NCI-H1048 (cell line): Measurements from ENCODE around the gene CACNB3.
A peak's percentile ranks its signal among the peaks of the same experiment; 100 is the strongest.
"Not testable (repeated sequence)": the region's sequence is repeated elsewhere in the genome, so short reads cannot be mapped to it uniquely, and the experiment has no call there.

Experiments used
- DNase-seq: peaks from one replicate; lab custom pipeline; 2025; lab: John Stamatoyannopoulos, UW

The CACNB3 gene

GRCh38 chr12:48818831-48819590, 715 bp downstream of the CACNB3 start:
- DNase-seq: no peak

- DNase-seq: no peak
Observed at GRCh38 chr12:48819986-48820725, 1.9 kb downstream of the CACNB3 start.

- no peak for DNase-seq
Observed at GRCh38 chr12:48822139-48822538, 3.8 kb downstream of the CACNB3 start.

GRCh38 chr12:48822711-48823110, 4.4 kb downstream of the CACNB3 start:
- DNase-seq: no peak

- no peak for DNase-seq
Observed at GRCh38 chr12:48823281-48823680, 5.0 kb downstream of the CACNB3 start.

DNA sequence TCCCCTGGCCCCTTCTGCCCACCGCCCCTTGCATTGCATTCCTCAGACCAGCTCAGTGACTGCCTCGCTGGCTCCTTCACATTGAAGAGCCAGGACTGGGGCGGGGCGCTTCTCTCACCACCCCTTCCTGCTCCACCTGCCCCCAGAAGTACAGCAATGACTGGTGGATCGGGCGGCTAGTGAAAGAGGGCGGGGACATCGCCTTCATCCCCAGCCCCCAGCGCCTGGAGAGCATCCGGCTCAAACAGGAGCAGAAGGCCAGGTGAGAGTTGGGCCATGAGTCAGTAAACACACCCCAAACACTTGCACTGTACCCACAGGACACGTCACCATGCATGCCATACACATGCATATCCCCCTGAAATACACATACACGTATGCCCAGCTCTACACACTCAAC, 5.8 kb downstream of the CACNB3 start:
- DNase-seq: no peak

DNA sequence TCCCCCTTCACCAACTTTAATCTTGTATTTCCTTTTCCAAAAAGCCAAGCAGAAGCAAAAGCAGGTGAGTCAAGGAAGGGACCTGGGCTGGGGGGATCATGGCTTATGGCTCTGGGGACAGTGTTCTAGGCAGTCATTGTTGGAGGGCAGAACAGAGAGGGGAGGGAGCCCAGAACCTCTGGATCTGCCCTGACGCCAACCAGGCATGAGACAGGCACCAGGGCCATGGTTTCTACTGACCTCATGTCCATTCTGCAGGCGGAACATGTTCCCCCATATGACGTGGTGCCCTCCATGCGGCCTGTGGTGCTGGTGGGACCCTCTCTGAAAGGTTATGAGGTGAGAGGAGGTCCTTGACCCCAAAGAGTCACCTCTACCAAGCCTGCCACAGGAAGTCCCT, 6.6 kb downstream of the CACNB3 start:
- DNase-seq: no peak

DNA sequence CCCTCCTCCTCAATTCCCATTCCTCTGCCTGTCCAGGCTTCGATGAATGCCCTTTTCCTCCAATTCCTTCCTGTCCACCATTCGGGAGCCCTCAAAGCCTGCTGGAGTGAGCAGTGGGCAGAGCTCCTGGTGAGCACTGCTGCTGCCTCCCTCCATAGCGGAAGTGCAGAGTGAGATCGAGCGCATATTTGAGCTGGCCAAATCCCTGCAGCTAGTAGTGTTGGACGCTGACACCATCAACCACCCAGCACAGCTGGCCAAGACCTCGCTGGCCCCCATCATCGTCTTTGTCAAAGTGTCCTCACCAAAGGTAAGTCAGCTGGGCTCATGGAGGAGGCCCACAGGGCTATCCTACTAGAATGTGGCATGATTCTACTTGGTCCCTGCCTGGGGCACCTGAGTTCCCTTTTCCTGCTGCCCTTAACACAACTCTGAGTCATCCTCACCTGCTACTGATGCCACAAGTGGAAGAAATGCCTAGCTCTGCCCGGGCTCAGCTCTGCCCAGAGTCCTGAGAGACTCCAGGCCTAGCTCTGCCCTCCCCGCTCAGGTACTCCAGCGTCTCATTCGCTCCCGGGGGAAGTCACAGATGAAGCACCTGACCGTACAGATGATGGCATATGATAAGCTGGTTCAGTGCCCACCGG, 8.0 kb downstream of the CACNB3 start:
- DNase-seq: no peak

DNA sequence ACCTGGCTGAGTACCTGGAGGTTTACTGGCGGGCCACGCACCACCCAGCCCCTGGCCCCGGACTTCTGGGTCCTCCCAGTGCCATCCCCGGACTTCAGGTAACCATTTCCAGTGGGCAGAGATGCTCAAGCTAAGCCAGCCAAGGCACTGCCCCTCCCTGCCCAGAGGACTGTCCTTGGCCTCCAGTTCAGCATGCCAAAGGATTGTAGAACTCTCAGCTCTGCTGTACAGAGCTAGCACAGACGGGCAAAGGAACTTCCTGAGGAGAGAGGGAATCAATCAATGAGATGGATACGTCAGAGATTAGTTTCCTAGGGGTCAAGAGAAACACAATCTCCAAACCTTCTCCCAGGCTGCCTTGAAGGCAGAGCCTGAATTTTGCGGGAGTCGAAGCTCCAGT, 8.7 kb downstream of the CACNB3 start:
- no peak for DNase-seq

DNA sequence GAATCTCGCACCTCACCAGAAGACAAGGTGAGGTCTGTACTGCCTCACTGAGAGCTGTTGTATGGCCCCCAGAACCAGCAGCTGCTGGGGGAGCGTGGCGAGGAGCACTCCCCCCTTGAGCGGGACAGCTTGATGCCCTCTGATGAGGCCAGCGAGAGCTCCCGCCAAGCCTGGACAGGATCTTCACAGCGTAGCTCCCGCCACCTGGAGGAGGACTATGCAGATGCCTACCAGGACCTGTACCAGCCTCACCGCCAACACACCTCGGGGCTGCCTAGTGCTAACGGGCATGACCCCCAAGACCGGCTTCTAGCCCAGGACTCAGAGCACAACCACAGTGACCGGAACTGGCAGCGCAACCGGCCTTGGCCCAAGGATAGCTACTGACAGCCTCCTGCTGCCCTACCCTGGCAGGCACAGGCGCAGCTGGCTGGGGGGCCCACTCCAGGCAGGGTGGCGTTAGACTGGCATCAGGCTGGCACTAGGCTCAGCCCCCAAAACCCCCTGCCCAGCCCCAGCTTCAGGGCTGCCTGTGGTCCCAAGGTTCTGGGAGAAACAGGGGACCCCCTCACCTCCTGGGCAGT, 9.3 kb downstream of the CACNB3 start:
- DNase-seq: no peak

GRCh38 chr12:48828293-48828692, 10.0 kb downstream of the CACNB3 start:
- DNase-seq: no peak

GRCh38 chr12:48828841-48829575, 10.7 kb downstream of the CACNB3 start:
- no peak for DNase-seq

DNA sequence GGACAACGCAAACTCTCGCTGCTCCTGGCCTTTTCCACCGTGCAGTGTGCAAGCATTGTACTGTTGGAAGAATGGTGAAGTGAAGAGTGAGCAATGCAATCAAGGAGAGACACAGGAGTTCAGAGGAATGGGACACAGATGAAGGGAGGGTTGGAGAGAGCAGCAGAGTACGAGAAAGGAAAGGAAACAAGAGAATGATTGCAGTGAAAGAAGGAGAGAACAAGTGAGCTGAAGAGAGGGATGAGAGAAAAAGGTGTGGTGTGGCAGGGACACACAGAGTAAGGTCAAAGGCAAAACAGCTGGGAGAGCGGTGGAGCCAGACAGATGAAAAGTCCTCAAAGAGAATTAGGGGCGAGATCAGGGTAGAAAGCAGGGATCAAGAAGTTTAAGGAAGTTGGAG, 13.0 kb downstream of the CACNB3 start:
- no peak for DNase-seq

DNA sequence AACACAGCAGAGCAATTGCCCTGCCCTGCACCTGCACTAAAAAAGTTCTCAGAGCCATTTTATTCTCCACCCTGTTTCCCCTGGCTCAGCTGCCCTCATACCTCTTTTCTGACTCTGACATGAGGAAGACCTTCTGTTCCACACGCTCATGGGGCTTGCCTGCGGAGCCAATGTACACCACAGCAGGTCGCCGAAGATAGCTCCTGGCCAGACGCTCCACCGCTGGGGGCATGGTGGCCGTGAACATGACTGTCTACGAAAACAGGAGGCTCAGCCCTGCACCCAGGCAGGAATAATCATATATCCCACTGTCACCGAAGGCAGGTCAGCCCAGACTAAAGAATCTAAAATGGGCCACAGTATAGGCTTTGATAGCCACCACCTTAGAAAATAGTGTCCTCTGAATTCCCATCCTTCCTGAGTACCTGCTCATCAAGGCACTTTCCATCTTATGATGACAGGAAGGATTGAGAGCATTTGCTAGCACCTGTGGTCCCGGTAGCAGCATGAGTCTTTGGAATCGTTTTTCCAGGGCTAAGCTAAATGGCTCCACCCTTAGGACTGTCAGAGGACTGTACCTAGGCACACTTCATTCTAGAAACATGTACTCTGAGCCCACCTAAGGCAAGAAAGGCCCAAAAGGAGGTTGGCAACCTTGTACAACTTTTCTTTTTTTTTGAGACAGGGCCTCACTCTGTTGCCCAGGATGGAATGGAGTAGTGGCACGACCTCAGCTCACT, 14.2 kb downstream of the CACNB3 start:
- no peak for DNase-seq

GRCh38 chr12:48838048-48838447, 19.8 kb downstream of the CACNB3 start:
- DNase-seq: no peak

DNA sequence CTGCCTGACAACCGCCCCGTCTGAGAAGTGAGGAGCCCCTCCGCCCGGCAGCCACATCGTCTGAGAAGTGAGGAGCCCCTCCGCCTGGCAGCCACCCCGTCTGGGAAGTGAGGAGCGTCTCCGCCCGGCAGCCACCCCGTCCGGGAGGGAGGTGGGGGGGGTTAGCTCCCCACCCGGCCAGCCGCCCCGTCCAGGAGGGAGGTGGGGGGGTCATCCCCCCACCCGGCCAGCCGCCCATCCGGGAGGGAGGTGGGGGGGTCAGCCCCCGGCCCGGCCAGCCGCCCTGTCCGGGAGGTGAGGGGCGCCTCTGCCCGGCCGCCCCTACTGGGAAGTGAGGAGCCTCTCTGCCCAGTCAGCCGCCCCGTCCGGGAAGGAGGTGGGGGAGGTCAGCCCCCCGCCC, 23.7 kb downstream of the CACNB3 start:
- not testable (repeated sequence) for DNase-seq

DNA sequence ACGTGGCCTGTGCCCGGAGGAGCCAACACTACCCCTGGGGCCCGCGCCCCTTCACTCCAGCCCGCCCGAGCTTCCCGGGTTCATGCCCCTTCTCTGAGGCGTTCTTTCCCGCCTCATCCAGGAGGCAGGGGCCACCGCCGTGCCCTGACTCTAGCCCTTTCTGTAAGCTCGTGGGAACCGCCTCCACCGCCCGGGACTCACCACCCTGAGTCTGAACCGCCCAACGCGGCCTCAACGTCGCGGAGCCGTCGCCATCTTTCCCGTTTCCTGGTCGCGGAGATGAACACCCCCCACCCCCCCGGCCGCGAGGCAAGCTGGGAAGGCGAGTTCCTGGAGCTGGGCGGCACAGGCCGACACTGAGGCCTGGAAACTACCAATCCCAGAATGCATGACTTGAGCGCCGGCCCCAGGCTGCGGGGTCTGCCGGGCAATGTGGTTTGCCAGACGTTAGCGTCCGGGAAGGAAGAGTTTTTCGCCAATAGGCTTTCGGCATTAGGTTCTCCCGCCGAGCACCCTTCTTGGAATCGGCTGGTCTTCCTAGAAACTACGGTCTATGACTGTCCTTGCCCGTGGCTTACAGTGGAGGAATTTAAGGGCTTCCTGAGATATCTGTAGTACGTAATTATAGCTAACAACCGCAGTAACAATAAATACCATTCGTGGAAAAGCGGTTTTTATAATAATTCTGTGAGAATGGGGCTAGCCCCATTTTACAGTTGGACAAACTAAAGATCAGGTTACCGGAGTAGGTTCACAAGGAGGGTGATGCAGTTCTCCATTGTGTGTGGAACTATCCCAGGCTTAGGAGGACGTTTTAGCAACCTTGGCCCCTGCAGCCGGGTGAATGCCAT, 33.8 kb downstream of the CACNB3 start, which contains the start of gene DDX23:
DDX23 (minus strand) TSS at position 281 of the 851 bp plus-strand sequence. CDS start 6,381 bp downstream, outside the sequence.
- peak; percentile 97 for DNase-seq

- peak; percentile 36 for DNase-seq
Observed at GRCh38 chr12:48852734-48853688, 34.7 kb downstream of the CACNB3 start.

- no peak for DNase-seq
Observed at GRCh38 chr12:48854488-48854887, 36.2 kb downstream of the CACNB3 start.
